Panc1 (cell line): Measurements from ENCODE around the gene SMIM15. TPM values are rescaled to one million over a fixed set of nuclear protein-coding genes. Genes with fewer than 3 reads are reported as not detected.
A peak's percentile ranks its signal among the peaks of the same experiment; 100 is the strongest.

Source experiments
- ATAC-seq: fragments of 200-7000 bp; cut with Tn5 transposase; 2 replicates; pipeline ENCODE4 v1.9.1; 2020; ENCODE audit warnings: mild to moderate bottlenecking, moderate library complexity
- BruUV-seq: library from RNA; stranded (reverse); fragments of 400-500 nt; replicated peaks from 2 replicates; lab custom pipeline; 2021; lab: Mats Ljungman, UMichigan
- CTCF ChIA-PET: fragments of 300-600 bp; sonication (Branson Sonifier 250); formaldehyde crosslinking; loops from one replicate; lab custom pipeline; 2022; ENCODE audit warnings: antibody characterized with exemption; lab: Charles Lee
- POLR2A ChIA-PET: fragments of 300-600 bp; sonication (Branson Sonifier 250); formaldehyde crosslinking; loops from one replicate; lab custom pipeline; 2022; ENCODE audit warnings: antibody characterized with exemption; lab: Charles Lee
- DNase-seq: peaks from one replicate; pipeline ENCODE4 v3.0.0-alpha.2; 2010; ENCODE audit warnings: low read depth, low spot score
- H3K27ac ChIP-seq: 2 replicates; pipeline ENCODE4 v1.5.1; 2011; ENCODE audit warnings: mild to moderate bottlenecking, low read length, inconsistent platforms
- H3K27me3 ChIP-seq: fragments of 200-500 bp; sonication (Bioruptor generic); 2 replicates; pipeline ENCODE4 v1.6.0; 2014; ENCODE audit warnings: low read length, inconsistent platforms; ENCODE audit not compliant: control insufficient read depth, insufficient read depth
- H3K36me3 ChIP-seq: fragments of 200-500 bp; sonication (Bioruptor generic); 2 replicates; pipeline ENCODE4 v1.5.1; 2014; ENCODE audit warnings: inconsistent platforms, mild to moderate bottlenecking, low read length, moderate library complexity; ENCODE audit not compliant: control insufficient read depth, insufficient read depth
- H3K4me1 ChIP-seq: 2 replicates; pipeline ENCODE4 v1.5.1; 2011; ENCODE audit warnings: inconsistent platforms, mild to moderate bottlenecking, low read length, moderate library complexity; ENCODE audit not compliant: control insufficient read depth, insufficient read depth
- H3K4me3 ChIP-seq, 2 experiments: 2 replicates each; pipeline ENCODE4 v1.5.1; 2011 to 2012; ENCODE audit warnings: low read depth in 2 of 2, low read length in 2 of 2, mild to moderate bottlenecking in 2 of 2, inconsistent platforms in 1 of 2, moderate library complexity in 1 of 2
- H3K9me3 ChIP-seq: fragments of 200-500 bp; sonication (Bioruptor generic); 2 replicates; pipeline ENCODE4 v1.5.1; 2014; ENCODE audit warnings: low read depth, mild to moderate bottlenecking, inconsistent platforms, low read length, moderate library complexity; ENCODE audit not compliant: control insufficient read depth, insufficient read depth
- CTCF ChIP-seq: fragments of 450-650 bp; IDR thresholded peaks from 2 replicates; pipeline ENCODE4 v1.5.1; 2017; ENCODE audit warnings: mild to moderate bottlenecking
- POLR2AphosphoS5 ChIP-seq: IDR thresholded peaks from 2 replicates; pipeline ENCODE4 v1.6.1; 2012; ENCODE audit warnings: mild to moderate bottlenecking, low read depth, low read length, moderate library complexity
- REST ChIP-seq, 2 experiments: IDR thresholded peaks; 2 replicates each; pipeline ENCODE4 v1.6.1; 2011 to 2012; ENCODE audit warnings: low read depth in 2 of 2, control low read depth in 1 of 2, low read length in 1 of 2, mild to moderate bottlenecking in 1 of 2, moderate library complexity in 1 of 2; ENCODE audit not compliant: insufficient read depth in 1 of 2
- SIN3A ChIP-seq: IDR thresholded peaks from 2 replicates; pipeline ENCODE4 v1.6.1; 2012; ENCODE audit warnings: low read depth, mild to moderate bottlenecking, low read length, moderate library complexity, borderline replicate concordance; ENCODE audit not compliant: insufficient read depth
- TCF7L2 ChIP-seq: IDR thresholded peaks from 2 replicates; pipeline ENCODE4 v1.6.1; 2011; ENCODE audit warnings: mild to moderate bottlenecking, low read depth, low read length, inconsistent platforms
- in situ Hi-C: cut with HindIII; loops from 2 replicates; pipeline ENCODE4 v1.10.0; 2016; ENCODE audit warnings: low sequenced_read_pairs, low pct_unique_long_range_greater_than_20kb
- intact Hi-C: fragments of 100-400 bp; cut with micrococcal nuclease; formaldehyde crosslinking; loops from one replicate; pipeline ENCODE4 v1.10.0; 2022; ENCODE audit not compliant: unreplicated experiment
- total RNA-seq: library from RNA; stranded (reverse); gene quantifications from one replicate; pipeline ENCODE4 v1.2.1, GENCODE V29; 2021; ENCODE audit not compliant: unreplicated experiment

The SMIM15 gene
- total RNA-seq, 1 experiment from 2014 or later: 77.5 TPM

DNA sequence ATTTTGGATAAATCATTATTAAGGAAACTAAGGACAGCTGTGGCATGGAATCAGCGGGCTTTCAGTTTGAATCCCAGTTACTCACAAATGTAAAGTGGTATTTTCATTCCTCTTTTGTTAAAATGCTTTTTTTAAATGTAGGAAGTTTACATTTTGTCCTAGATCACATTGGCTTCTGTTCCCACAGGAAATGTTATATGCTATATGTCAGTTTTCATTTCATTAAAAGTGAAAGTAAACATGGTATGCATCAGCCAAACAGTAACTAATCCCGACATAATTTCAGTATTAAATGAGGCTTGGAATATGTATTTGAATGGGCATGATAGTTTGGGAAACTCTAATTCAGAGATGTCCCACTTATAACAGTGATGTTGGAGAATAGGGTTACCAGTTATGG is 18.6 kb upstream of the SMIM15 start:
- H3K9me3 ChIP-seq: no peaks in the 10 kb centered on the region
- CTCF ChIA-PET: no interaction called here
- H3K27me3 ChIP-seq: no peaks in the 10 kb centered on the region
- TF ChIP-seq TCF7L2 (no peak), REST (IDR thresholded peaks at IDR 0.05; ENCODE audit: insufficient read depth in 1 of 2, low read depth in 2 of 2, low read length in 1 of 2) (no peak), CTCF (no peak), SIN3A (no peak), POLR2AphosphoS5 (no peak)
- intact Hi-C loops (no loop called here), in situ Hi-C loops (no loop called here)
- H3K36me3 ChIP-seq: no peaks in the 10 kb centered on the region
- POLR2A ChIA-PET: no interaction called here
- ATAC-seq (no peak), DNase-seq (no peak)
- BruUV-seq: no TSS peak
- no peaks in the 10 kb centered on the region for H3K4me1 ChIP-seq
- peak overlapping the region; percentile 24 to 46 for H3K4me3 ChIP-seq
- peak overlapping the region; percentile 57; the same call in 1 of the 2 replicates for H3K27ac ChIP-seq

DNA sequence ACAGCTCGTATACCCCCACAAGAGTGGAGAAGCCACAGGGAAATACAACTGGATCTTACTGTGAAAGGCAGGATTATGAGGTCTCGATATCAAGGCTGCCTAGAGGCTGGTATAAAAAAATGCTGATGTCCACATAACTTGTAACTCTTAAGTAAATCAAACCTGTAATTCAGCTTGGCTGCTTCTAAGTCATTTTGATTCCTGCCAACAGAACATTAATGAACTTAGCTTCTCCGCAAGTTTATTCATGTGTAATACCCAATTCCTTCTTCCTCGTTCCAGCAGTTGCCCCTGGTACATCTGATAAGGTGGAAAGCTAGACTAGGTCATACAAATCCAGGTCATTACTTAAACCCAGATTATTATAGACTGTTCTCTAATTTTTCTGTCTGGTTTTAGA is 16.4 kb upstream of the SMIM15 start:
- no peak overlapping the region for H3K4me3 ChIP-seq
- H3K27me3 ChIP-seq: no peaks in the 10 kb centered on the region
- ATAC-seq (no peak), DNase-seq (no peak)
- H3K4me1 ChIP-seq: no peaks in the 10 kb centered on the region
- in situ Hi-C loops (no loop called here), intact Hi-C loops (loop anchor here (10.0 kb wide), 1 partner anchor 126 kb away; no protein-coding TSS in a partner anchor)
- H3K27ac ChIP-seq: no peak overlapping the region
- ChIA-PET POLR2A (no interaction called here), CTCF (no interaction called here)
- TF ChIP-seq CTCF (no peak), REST (IDR thresholded peaks at IDR 0.05; ENCODE audit: insufficient read depth in 1 of 2, low read depth in 2 of 2, low read length in 1 of 2) (no peak), POLR2AphosphoS5 (no peak), TCF7L2 (no peak), SIN3A (no peak)
- H3K9me3 ChIP-seq: no peaks in the 10 kb centered on the region
- no peaks in the 10 kb centered on the region for H3K36me3 ChIP-seq
- no TSS peak for BruUV-seq
